WTC11 (cell line): Measurements from ENCODE around the gene OCA2.

Experiments
- TF ChIP-seq, protein P1 (sequence below): fragments of 200-600 bp; IDR thresholded peaks from 2 replicates; pipeline ENCODE4 v1.8.0; 2022; ENCODE audit warnings: antibody characterized with exemption
- TF ChIP-seq, protein P2 (sequence below): sonication (generic); formaldehyde crosslinking; IDR thresholded peaks from 2 replicates; pipeline ENCODE4 v1.8.1; 2023; ENCODE audit warnings: mild to moderate bottlenecking, missing genetic modification reagents, moderate library complexity

DNA sequence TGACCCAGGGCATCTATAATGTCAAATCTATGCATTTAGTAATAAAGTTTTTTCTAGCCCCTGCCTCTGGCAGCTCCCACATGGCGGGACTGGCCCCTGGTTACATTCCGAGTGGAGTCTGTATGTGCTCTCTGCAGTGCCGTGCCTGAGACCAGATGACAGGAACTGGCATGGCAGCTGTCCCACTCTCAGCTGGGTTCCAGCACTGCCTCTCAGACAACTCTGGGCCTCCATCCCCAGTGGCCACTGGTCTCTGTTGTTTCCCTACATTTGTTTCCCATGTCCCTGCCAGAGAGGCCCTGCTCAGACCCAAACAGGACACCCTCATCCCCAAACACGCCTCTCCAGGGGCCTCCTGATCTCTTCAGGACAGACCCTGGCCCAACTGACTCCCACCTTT, 109.3 kb downstream of the OCA2 start:
- TF ChIP-seq, protein P1, sequence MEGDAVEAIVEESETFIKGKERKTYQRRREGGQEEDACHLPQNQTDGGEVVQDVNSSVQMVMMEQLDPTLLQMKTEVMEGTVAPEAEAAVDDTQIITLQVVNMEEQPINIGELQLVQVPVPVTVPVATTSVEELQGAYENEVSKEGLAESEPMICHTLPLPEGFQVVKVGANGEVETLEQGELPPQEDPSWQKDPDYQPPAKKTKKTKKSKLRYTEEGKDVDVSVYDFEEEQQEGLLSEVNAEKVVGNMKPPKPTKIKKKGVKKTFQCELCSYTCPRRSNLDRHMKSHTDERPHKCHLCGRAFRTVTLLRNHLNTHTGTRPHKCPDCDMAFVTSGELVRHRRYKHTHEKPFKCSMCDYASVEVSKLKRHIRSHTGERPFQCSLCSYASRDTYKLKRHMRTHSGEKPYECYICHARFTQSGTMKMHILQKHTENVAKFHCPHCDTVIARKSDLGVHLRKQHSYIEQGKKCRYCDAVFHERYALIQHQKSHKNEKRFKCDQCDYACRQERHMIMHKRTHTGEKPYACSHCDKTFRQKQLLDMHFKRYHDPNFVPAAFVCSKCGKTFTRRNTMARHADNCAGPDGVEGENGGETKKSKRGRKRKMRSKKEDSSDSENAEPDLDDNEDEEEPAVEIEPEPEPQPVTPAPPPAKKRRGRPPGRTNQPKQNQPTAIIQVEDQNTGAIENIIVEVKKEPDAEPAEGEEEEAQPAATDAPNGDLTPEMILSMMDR: no peak
- TF ChIP-seq, protein P2, sequence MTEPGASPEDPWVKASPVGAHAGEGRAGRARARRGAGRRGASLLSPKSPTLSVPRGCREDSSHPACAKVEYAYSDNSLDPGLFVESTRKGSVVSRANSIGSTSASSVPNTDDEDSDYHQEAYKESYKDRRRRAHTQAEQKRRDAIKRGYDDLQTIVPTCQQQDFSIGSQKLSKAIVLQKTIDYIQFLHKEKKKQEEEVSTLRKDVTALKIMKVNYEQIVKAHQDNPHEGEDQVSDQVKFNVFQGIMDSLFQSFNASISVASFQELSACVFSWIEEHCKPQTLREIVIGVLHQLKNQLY (CRISPR knock-in tag): no peak
